Measurements from ENCODE around the gene JMJD8. TPM values are rescaled to one million over a fixed set of nuclear protein-coding genes. Genes with fewer than 3 reads are reported as not detected.

The JMJD8 gene
- total RNA-seq, 1 experiment from 2014 or later: 121 TPM

GRCh38 chr16:668519-669171 is 15.5 kb downstream of the JMJD8 start:
- peak overlapping the region; percentile 78 for H3K27ac ChIP-seq (ENCODE audit: low read depth, low read length)
- intact Hi-C loops (cut with micrococcal nuclease): no loop called here
- peaks cover 26% of the 10 kb centered on the region for H3K79me2 ChIP-seq (ENCODE audit: insufficient read depth, low read length)
- H3K36me3 ChIP-seq (ENCODE audit: control insufficient read depth in 1 of 2, insufficient read depth in 2 of 2, low read length in 2 of 2): peaks cover 0 to 4% of the 10 kb centered on the region in 2 experiments; a peak in 1 of 4 replicates
- no peaks in the 10 kb centered on the region for H3K9me2 ChIP-seq (ENCODE audit: insufficient read depth)
- peak overlapping the region; percentile 66 to 72 for H3K4me3 ChIP-seq (replicated peaks in 1 of 2; ENCODE audit: low read depth in 1 of 2, low read length in 2 of 2)
- TF ChIP-seq ZBTB33 (IDR thresholded peaks at IDR 0.05; ENCODE audit: extremely low read depth, insufficient replicate concordance, low read length) (no peak), ZFX (IDR thresholded peaks at IDR 0.05) (peak; percentile 33; the same call in 1 of the 2 replicates), RAD21 (IDR thresholded peaks at IDR 0.05; ENCODE audit: low read depth) (no peak)
- no peak for DNase-seq (ENCODE audit: low read depth, low spot score)
- H2AFZ ChIP-seq (ENCODE audit: low read depth, low read length, poor library complexity, severe bottlenecking): no peak overlapping the region
- peak; percentile 8; the same call in 1 of the 2 replicates for ATAC-seq
- TSS peak; percentile 31 for BruUV-seq (replicated peaks)
- H3K4me1 ChIP-seq (ENCODE audit: control insufficient read depth in 1 of 2, insufficient read depth in 2 of 2, low read length in 2 of 2): peaks cover 0 to 10% of the 10 kb centered on the region in 2 experiments; a peak in 1 of 4 replicates
- RAD21 ChIA-PET (ENCODE audit: low non-redundant PET in 1 of 2, low total read pairs in 2 of 2, uncharacterized antibody in 2 of 2, unreplicated experiment in 2 of 2): interaction anchor here in 1 of 2 experiments (0.6 kb wide), 1 partner anchor 84 kb away, joined by 5 read pairs; no protein-coding TSS in a partner anchor
- H3K9ac ChIP-seq (ENCODE audit: low read length): peak overlapping the region; percentile 80
- H3K9me3 ChIP-seq (ENCODE audit: control insufficient read depth in 1 of 2, insufficient read depth in 1 of 2, low read depth in 1 of 2, low read length in 2 of 2): no peaks in the 10 kb centered on the region
- no peaks in the 10 kb centered on the region for H3K27me3 ChIP-seq (ENCODE audit: insufficient read depth, low read length)
- POLR2A ChIA-PET: no interaction called here
- CTCF ChIA-PET: no interaction called here
- H3K4me2 ChIP-seq (ENCODE audit: low read length): peak overlapping the region; percentile 74
- H4K20me1 ChIP-seq (ENCODE audit: insufficient read depth): no peaks in the 10 kb centered on the region

- ATAC-seq (peak; percentile 90), DNase-seq (ENCODE audit: low read depth, low spot score) (no peak)
- H3K27ac ChIP-seq (ENCODE audit: low read depth, low read length): peak within 1 kb of the TSS; percentile 78
- intact Hi-C loops (cut with micrococcal nuclease): no loop called here
- no peaks in the 10 kb centered on the region for H3K9me2 ChIP-seq (ENCODE audit: insufficient read depth)
- peak within 1 kb of the TSS; percentile 74 for H3K4me2 ChIP-seq (ENCODE audit: low read length)
- peaks cover 26% of the 10 kb centered on the region for H3K79me2 ChIP-seq (ENCODE audit: insufficient read depth, low read length)
- peaks cover 0 to 4% of the 10 kb centered on the region in 2 experiments; a peak in 1 of 4 replicates for H3K36me3 ChIP-seq (ENCODE audit: control insufficient read depth in 1 of 2, insufficient read depth in 2 of 2, low read length in 2 of 2)
- H3K9ac ChIP-seq (ENCODE audit: low read length): peak within 1 kb of the TSS; percentile 80
- no peaks in the 10 kb centered on the region for H3K27me3 ChIP-seq (ENCODE audit: insufficient read depth, low read length)
- H3K4me3 ChIP-seq (replicated peaks in 1 of 2; ENCODE audit: low read depth in 1 of 2, low read length in 2 of 2): peak within 1 kb of the TSS; percentile 66 to 72
- H4K20me1 ChIP-seq (ENCODE audit: insufficient read depth): no peaks in the 10 kb centered on the region
- POLR2A ChIA-PET: no interaction called here
- CTCF ChIA-PET: no interaction called here
- RAD21 ChIA-PET (ENCODE audit: low non-redundant PET in 1 of 2, low total read pairs in 2 of 2, uncharacterized antibody in 2 of 2, unreplicated experiment in 2 of 2): no interaction called here
- no TSS peak for BruUV-seq (replicated peaks)
- peaks cover 0 to 10% of the 10 kb centered on the region in 2 experiments; a peak in 1 of 4 replicates for H3K4me1 ChIP-seq (ENCODE audit: control insufficient read depth in 1 of 2, insufficient read depth in 2 of 2, low read length in 2 of 2)
- no peak within 1 kb of the TSS for H2AFZ ChIP-seq (ENCODE audit: low read depth, low read length, poor library complexity, severe bottlenecking)
- H3K9me3 ChIP-seq (ENCODE audit: control insufficient read depth in 1 of 2, insufficient read depth in 1 of 2, low read depth in 1 of 2, low read length in 2 of 2): no peaks in the 10 kb centered on the region
- peak; percentile 50; the same call in 1 of the 2 replicates for TF ChIP-seq MAX (IDR thresholded peaks at IDR 0.05)
- no peak for TF ChIP-seq CEBPB (IDR thresholded peaks at IDR 0.05; ENCODE audit: low read depth)
- no peak for TF ChIP-seq REST (IDR thresholded peaks at IDR 0.05; ENCODE audit: low read depth)
- TF ChIP-seq CTCF (IDR thresholded peaks at IDR 0.05 in 2 of 3, conservative IDR thresholded peaks at IDR 0.05 in 1 of 3; ENCODE audit: borderline replicate concordance in 1 of 3, insufficient read depth in 1 of 3, low read depth in 2 of 3, low read length in 2 of 3): peak; percentile 37 to 60 (median 49); a peak in 5 of 6 replicates
- no peak for TF ChIP-seq TCF7L2 (IDR thresholded peaks at IDR 0.05; ENCODE audit: borderline replicate concordance, extremely low read depth, insufficient read depth, insufficient read length)
Measured at GRCh38 chr16:667780-668518, 16.2 kb downstream of the JMJD8 start, which contains the start of gene RHOT2. Gene RHOT2, plus strand, starts transcription at chr16:668132. Its CDS starts 68 bp downstream, at chr16:668200.

All from HCT116 (cell line).